Activated CD8-positive, alpha-beta memory T cell treated with anti-CD3 and anti-CD28 coated beads, Interleukin-2, amount 50 U/mL, for 24 hours (primary cell): Measurements from ENCODE around the gene MAPK11.

ENCODE experiments used
- DNase-seq: peaks from one replicate; pipeline ENCODE4 v3.0.0-alpha.2; 2020; ENCODE audit errors: extremely low read depth

MAPK11 gene

DNA sequence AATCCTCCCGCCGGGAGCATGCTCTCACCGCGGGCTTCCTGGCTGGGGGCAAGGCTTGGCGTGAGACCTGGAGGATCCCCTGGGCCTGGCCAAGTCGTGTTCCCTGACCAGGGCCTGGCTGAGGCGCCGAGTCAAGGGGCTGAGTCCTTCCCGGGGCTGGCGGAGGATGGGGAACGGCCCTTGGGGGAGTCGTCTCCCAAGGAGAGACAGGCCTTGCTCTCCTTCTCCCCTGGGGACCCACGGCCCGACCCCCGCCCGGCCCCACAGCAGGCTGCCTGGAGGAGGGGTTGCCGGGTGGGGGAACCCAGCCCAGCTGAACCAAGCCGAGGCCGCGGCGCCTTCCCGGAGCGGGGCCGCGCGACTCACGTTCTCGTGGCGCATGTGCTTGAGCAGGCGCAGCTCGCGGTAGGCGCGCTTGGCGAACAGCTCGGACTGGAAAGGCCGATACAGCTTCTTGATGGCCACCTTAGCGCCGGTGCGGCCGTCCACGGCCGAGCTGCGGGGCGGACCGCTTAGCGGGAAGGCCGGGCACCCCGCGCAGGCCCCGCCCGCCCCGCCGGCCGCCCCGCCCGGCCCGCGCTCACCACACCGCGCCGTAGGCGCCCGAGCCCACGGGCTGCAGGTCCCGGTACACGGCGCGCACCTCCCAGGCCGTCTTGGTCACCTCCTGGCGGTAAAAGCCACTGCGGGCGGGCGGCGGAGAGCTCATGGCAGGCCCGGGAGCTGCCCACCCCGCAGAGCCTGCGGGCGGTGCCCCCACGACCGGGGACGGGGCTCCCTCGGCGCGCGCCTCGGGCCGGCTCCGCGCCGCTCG, 9.2 kb downstream of the MAPK11 start:
- DNase-seq, result no peak

DNA sequence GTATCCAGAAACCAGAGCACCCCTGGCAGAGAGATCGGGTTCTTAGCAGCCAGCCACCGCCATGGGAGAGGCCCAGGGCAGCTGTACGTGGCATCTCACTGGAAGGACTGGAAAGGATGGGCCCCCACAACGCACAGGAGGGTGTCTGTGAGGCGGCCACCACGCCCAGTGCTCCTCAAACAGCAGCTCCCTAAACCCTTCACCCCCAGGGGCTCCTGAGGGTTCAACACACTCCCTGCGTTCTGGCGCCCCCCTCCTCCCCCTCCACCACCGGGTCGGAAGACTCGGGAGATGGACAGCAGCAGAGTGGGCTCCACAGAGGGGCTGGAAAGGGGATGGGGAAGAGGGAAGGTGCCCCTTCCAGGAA, 9.8 kb downstream of the MAPK11 start:
- DNase-seq, result no peak

DNA sequence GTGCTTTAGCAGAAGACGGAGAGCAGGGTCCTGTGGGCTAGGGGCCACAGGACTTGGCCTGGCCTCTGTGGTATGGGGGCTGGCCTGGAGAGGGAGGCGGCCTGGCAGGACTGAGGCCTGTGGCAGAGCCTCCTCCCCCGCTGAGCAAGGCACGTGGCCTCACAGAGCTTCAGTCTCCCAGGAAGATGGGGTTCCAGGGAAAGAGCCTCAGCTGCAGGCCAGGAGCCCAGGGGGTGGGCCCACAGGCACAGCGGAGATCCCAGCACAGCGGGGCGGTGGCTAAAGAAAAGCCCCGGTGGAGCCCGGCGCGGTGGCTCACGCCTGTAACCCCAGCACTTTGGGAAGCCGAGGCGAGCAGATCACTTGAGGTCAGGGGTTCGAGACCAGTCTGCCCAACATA, 10.9 kb downstream of the MAPK11 start:
- DNase-seq, result no peak

DNA sequence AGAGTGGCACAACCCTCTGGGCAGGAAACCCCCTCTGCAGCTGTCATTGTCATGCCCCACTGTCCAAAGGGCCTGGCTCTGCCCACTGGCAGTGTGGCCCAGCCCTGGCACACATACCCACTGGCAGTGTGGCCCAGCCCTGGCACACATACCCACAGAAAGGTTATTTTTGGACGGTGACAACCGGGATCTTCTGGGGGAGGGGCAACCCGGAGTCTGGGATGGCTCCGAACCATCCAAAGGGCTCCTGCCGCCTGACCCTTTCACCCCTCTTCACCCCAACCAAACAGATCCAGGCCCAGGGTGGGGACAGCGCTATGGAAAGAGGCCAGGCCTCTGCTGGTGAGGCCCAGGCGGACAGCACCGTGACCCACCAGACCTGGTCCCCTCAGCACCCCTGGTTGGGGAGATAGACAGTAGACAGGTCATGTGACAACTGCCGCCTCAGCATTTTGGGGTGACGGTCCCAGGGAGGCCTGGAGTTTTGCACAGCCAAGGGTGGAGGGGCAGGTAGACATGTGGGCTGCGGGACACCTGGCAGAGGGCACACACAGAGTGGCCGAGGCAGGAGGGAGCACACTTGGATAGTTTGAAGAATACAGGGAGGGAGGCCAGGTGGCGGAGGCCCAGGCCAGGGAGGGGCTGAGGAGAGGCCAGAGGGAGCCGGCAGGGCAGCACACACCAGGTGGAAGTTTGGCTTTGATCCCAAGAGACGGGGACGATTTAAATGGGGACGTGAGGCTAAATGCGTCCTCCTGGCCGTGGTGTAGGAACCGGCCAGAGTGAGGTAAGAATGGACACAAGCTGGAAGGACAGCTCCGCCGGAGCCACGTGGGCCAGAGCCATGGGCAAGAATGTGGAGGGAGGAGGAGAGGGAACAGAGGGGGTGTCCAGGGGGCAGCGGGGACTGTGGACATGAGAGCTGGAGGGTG, 11.6 kb downstream of the MAPK11 start:
- no peak for DNase-seq

DNA sequence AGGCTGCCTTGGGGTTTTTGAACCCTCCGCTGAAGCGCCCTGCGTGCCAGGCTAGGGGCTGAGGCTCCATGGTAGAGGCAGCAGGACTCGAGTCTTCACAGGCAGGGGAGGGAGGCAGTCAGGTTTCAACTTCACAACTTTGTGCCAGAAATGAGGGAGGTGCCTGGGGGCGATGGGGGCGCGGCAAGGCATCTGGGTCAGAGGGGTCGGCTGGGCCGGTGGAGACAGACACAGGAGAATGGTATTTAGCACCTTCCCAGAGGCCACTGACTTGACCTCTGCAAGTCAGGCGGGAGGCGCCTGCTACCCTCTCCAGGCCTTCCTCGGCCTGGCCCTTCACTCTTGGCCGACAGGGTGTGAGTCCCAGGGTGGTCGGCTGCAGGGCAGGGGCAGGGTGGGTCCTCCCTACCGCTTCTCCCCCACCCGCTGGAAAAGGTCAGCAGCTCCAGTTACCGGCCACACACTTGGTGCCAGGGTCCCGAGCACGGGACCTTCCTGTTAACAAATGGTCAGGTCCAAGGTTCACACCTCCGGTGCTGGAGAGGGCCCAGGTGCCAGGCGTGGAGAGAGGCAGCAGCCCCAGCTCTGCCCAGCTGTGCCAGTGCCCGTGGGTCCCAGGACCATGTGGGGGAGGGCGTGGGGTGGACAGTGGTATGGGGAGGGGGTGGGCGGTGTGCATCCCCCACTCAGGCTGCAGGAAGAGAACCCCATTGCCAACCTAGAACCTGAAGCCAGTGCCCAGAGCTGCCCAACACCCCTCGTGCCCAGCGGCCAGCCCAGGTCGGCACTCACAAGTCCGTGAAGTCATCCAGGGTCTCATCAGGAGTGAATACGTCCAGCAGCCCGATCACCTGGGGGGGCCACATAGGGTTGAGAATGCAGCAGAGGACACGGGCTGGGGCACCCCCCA, 12.5 kb downstream of the MAPK11 start:
- no peak for DNase-seq

DNA sequence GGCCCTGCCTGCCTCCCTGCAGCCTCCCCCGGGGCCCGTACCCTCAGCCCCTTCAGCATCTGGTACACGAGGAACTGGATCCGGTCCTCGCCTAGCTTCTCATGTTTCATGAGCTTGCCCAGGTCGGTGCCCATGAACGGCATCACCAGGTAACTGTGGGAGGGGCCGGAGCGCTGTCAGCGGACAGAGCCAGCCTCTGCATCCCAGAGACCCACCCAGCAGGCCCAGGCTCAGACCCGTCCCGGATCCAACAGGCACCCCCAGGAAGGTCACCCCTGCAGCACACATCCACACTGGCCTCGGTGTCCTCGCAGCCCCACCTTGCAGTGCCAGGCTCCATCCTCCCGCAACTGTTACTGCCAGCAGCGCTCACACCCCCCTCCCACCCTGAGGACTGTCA, 13.1 kb downstream of the MAPK11 start:
- DNase-seq, result no peak

DNA sequence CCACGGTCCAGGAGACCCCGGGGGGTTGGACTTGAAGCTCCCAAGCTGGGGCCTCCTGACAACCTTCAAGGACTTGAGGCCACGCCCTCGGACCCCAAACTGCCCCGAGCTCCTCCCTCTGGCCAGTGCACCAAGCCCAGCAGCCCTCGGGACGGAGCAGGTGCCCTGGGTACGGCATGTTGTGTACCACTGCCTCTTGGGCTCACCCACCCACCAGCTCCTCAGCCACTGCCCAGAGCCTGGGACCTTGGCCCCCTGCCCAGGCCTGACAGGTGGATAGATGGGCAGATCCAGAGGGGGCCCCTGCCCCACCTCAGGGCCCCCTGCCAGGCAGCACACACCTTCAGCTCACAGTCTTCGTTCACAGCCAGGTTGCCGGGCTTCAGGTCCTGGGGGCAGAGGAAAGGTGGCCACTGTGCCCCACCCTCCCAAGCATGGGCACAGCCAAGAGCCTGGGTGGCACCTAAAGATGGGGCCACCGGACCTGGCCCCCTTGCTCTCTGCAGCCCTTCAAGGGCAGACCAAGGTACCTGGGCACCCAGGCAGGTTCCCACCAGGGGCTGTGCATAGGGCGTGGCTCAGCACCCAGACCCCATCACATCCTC, 13.8 kb downstream of the MAPK11 start:
- no peak for DNase-seq

DNA sequence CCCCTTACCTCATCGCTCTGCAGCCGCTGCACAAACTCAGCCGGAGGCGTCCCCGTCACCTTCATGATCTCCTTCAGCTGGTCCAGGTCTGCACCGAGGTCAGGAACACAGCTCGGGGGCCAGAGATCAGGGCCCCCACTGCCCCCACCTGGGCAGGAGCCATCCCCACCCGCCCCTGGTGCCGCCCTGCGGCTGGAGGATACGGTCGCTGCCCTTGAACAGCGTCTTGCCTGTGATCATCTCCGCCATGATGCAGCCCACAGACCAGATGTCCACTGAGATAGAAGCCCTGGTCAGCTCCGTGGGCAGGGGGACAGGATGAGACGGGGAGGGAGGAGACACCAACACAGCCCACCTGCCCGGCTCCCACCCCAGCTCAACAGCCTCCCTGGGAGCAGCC, 14.6 kb downstream of the MAPK11 start:
- no peak for DNase-seq

DNA sequence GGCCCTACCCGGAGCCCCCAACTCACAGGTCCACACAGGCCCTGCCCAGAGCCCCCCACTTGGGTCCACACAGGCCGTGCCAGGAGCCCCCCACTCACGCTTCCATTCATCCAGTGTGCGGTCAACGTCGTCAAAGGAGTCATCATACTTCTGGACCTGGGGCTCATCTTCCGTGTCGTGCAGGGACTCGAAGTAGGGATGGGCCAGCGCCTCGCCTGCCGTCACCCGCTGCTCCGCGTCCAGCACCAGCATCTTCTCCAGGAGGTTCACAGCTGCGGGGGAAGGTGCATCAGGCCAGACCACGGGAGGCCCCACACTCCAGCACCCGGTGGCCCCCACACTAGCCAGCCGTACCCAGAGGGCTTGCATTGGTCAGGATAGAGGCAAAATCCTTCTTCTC, 15.1 kb downstream of the MAPK11 start:
- DNase-seq, result no peak

DNA sequence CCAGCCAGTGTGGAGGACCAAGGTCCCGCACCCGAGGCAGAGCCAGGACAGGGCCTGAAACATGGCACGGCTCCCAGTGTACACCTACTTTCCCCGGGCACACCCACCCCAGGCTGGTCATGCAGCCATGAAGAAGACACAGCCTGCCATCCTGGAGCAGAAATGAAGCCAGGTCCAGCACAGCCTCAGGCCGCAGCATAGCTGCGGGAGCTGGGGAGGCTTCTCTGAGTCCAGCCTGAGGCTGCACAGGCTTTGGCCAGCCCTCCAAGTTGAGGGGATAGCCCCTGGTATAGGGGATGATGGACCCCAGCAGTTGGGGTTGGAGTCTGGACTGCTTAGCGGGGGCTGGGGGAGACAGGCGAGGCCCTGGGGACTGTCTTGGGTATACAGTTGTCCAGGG, 16.2 kb downstream of the MAPK11 start:
- DNase-seq, result no peak

DNA sequence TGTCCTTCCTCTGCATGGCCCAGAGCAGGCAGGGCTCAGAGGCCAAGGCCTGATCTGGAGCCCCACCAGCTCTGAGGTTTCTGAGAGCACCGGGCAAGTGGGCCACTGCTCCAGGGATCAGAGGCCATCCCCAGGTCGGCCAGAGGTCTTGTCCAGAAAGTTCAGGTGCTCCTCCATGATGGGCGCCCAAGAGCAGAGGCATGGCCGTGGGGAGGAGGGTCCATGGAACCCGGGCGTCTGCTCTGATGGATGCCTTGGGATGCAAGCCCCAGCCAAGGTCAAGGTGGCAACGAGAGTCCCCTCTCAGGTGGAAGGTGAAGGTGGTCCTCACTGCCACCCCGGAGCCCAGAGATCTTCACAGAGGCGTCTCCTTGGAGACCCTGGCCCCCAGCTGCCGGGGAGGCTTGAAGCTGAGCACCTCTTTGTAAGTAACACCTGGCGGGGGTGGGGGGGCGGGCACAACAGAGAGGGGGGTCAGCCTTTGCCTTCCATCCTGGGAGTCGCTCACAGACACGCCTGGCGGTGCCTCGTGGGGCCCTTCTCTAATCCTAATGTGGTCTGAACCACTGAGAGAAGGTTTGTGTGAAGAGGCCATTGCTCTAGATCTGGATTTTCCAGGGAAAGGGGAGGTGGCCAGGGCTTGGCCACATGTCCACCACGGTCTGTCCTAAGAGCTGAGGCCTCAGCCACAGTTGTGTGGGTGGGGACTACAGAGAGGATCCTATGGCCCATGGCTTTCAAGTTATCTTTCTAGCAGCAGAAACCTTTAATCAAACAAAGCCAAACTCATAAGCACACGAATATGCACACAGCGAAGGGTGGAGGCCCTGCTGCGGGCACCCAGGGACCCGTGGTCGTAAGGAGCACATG, 16.9 kb downstream of the MAPK11 start:
- DNase-seq, result no peak

DNA sequence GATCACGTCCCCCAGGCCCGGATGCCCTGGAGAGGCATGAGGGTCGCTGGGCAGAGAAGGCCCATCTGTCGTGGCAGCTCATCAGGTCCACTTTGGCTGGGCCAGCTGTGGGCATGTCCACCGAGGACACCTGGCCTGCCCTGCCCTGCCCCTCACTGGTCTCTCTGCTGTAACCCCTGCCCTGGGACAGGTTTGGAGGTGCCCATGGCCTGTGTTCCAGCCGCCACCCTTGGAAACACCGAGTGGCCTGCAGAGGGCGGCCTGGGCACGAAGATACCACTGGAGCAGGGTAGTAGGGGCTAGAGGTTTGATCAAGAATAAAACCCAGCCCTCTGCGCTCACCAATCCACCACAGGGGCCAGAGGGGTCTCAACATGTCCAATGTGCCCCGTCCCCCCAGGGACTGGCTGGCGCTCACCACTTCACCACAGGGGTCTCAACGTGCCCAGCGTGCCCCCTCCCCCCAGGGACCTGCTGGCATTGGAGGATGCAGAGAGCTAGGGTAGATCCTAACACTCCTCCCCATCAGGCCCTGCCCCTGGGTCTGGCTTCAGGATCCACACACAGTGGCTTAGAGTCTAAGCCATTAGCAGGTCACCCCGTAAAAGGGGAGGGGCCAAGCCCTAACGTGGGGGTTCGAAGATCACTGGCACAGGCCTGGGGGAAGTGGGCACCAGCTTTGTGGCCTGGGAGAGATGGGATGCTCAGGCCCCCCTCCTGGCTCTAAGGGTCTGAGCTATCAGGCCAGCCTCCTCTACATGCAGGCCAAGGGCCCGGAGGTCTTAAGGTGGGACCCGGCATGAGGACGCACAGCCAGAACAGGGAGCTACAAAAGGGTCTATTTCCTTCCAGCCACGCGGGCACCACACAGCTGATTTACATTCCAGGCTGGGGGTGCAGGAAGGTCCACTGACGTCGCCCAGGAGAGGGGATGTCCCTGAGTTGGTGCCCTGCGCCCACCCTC, 17.8 kb downstream of the MAPK11 start:
- DNase-seq, result no peak

DNA sequence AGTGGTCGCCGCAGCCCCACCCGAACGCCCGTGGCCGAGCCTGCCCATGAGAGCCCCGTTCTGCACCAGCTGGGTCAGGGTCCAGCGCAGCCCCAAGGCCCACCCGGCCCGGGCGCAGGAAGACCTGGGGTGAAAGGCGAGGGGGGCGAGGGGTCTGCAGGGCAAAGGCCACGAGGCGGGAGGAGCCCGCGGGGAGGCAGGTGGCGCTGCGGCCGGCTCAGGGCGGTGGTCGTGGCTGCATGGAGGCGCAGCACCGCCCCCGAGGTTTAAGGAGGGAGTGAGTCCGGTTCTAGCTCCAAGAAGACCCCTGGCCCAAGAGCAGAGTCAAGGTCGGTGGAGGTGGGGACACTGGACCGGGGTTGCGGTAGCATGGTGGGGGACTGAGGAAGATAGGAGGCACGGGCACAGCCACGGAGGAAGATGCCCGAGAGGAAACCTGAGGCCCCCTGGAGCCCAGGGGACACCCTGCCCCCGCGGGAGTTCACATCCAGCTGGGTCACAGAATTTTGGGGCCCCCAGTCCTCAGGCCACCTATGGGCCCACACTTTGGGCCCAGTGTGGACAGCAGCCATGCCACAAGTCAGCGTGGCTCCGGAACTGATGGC, 18.6 kb downstream of the MAPK11 start:
- DNase-seq, result no peak

DNA sequence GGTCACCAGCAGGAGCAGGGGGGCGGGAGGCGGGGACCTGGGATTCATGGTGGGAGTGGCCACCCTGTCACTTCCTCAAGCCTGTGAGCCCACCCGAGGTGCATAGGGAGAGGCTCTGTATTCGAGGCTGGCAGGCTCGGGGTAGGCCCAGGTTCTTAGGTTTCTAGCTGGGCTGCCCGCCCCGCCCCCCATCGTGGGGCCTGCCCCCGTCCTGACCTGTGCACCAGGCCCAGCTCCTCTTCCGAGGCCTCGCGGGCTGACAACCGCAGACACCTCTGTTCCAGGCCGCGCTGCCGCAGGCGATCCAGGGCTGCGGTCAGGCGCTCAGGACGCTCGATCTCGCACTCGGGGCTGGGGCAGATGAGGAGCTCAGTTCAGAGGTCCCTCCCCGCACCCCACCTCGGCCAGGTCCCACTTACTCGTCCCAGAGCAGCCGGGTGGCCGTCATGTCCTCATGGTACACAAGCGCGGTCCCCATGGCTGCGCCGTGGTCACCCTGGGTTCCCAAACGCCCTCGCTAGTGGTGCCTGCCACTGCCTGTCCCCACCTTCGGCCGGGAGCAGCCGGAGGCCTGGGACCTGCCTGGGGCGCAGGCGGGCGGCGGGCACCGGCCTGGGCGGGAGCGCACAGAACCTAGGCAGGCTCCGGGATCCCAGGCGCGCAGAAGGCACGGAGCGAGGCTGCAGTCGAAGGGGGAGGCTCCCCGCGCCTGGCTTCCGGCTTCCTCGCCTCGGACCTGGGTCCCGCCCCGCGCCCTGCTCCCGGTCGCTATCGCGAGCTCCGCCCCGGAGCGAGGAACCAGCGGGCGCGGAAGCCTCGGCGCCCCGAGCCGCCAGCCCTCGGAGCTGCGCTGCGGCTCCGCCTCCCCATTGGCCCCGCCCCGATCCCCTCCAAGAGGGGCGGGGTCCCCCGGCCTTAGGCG, 19.4 kb downstream of the MAPK11 start, which contains the start of gene HDAC10:
HDAC10 (minus strand) TSS at position 711 of the 922 bp plus-strand sequence; CDS start at position 478, 233 bp downstream.
- no peak for DNase-seq

DNA sequence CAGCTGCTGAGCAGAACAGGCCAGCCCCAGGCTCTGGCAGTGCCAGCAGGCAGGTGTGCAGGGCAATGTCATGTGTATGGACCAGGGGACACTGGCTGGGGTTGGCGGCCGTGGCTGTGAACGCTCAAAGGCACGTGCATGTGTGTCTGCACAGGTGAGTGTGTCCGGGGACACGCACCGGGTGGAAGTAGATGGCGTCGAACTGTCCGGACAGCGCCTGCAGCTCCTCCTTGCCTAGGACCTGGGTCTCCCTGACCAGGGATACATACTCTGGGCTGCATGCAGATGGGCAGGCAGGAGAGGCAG, 20.0 kb downstream of the MAPK11 start:
- no peak for DNase-seq

DNA sequence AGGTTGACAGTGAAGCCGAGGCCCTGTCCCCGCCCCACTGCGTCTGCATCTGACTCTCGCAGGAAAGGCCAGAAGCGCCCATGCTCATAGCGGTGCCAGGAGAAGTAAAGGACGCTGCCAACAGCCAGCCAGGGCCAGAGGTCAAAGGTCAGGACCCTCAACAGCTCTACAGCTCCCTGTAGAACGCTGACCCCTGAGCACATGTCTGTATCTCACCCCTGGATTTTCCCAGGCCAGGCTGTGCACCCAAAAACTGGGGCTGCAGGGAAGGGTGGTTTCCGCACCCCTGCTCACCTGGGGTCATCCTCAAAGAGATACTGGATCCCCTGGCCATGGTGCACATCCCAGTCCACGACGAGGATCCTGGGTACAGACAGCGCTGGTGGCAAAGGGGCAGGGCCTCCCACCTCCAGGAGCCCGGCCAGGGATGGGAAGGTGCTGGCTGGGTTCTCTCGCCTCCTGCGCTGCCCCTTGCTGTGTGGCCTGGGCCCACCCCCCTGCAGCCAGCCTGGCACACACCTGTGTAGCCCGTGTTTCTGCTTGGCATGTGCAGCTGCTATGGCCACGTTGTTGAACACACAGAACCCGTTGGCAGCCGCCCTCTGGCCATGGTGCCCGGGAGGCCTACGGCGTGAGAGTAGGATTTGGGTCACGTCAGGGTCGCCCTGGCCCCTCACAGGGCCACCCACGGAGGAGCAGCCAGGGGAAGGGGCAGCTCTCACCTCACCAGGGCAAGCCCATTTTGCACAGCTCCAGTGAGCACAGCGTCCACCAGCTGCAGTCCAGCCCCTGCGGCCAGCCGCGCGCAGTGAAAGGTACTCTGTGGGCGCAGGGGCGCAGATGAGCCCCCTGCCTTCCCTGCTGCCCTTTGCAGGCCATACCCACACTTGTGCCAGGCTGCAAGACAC, 20.6 kb downstream of the MAPK11 start:
- no peak for DNase-seq
